HG03097 (cell line): ENCODE results near the gene MYO10.
"Not testable (repeated sequence)": the region's sequence is repeated elsewhere in the genome, so short reads cannot be mapped to it uniquely, and the experiment has no call there.

Source experiments
- ATAC-seq: cut with Tn5 transposase; IDR thresholded peaks from one replicate; pipeline ENCODE4 v1.9.1; 2021; ENCODE audit not compliant: unreplicated experiment, low FRiP score

MYO10 gene

GRCh38 chr5:16889972-16890519 lies 46.0 kb downstream of the MYO10 start:
- ATAC-seq: no peak

GRCh38 chr5:16889203-16889971 lies 46.7 kb downstream of the MYO10 start:
- no peak for ATAC-seq

GRCh38 chr5:16888694-16889124 lies 47.4 kb downstream of the MYO10 start:
- ATAC-seq: no peak

- no peak for ATAC-seq
These were observed 49.2 kb downstream of the MYO10 start for GRCh38 chr5:16886793-16887345.

- no peak for ATAC-seq
These were observed 49.7 kb downstream of the MYO10 start for GRCh38 chr5:16886366-16886736.

- ATAC-seq: no peak
These were observed 50.3 kb downstream of the MYO10 start for GRCh38 chr5:16885635-16886365.

GRCh38 chr5:16884595-16884994 lies 51.5 kb downstream of the MYO10 start:
- no peak for ATAC-seq

- ATAC-seq: no peak
These were observed 52.3 kb downstream of the MYO10 start for GRCh38 chr5:16883806-16884205.

- ATAC-seq: no peak
These were observed 52.9 kb downstream of the MYO10 start for GRCh38 chr5:16883176-16883575.

- no peak for ATAC-seq
These were observed 54.8 kb downstream of the MYO10 start for GRCh38 chr5:16881251-16881650.

- ATAC-seq: no peak
These were observed 55.5 kb downstream of the MYO10 start for GRCh38 chr5:16880547-16880946.

- no peak for ATAC-seq
These were observed 56.4 kb downstream of the MYO10 start for GRCh38 chr5:16879650-16880049.

GRCh38 chr5:16879191-16879590 lies 56.9 kb downstream of the MYO10 start:
- ATAC-seq: no peak

- ATAC-seq: no peak
These were observed 58.7 kb downstream of the MYO10 start for GRCh38 chr5:16877267-16877935.

GRCh38 chr5:16874424-16874823 lies 61.7 kb downstream of the MYO10 start:
- not testable (repeated sequence) for ATAC-seq

GRCh38 chr5:16871746-16872339 lies 64.2 kb downstream of the MYO10 start:
- ATAC-seq: no peak

GRCh38 chr5:16870878-16871277 lies 65.2 kb downstream of the MYO10 start:
- ATAC-seq: no peak

GRCh38 chr5:16869821-16870796 lies 66.0 kb downstream of the MYO10 start:
- no peak for ATAC-seq

GRCh38 chr5:16867577-16867953 lies 68.5 kb downstream of the MYO10 start:
- ATAC-seq: no peak
